H1 (cell line): ENCODE results near the gene WWC1. TPM values are rescaled to one million over a fixed set of nuclear protein-coding genes. Genes with fewer than 3 reads are reported as not detected.

ENCODE experiments used
- CTCF ChIA-PET: fragments of 300-600 bp; sonication (Branson Sonifier 250); formaldehyde crosslinking; loops from one replicate; lab custom pipeline; 2021; ENCODE audit not compliant: partially characterized antibody; lab: Charles Lee
- POLR2A ChIA-PET: fragments of 300-600 bp; sonication (Branson Sonifier 250); formaldehyde crosslinking; loops from one replicate; lab custom pipeline; 2021; ENCODE audit warnings: inconsistent platforms; ENCODE audit not compliant: partially characterized antibody; lab: Charles Lee
- DNase-seq, 2 experiments: peaks; one replicate each; pipeline versions ENCODE4 v3.0.0 to v3.0.0-alpha.2; 2010 to 2022; ENCODE audit warnings: low spot score in 2 of 2, low read depth in 1 of 2, mixed read lengths in 1 of 2
- FAIRE-seq: peaks from 2 replicates; lab custom pipeline; 2011; peaks lifted over from hg19 to GRCh38; lab: Jason Lieb, UNC
- H2AFZ ChIP-seq: 2 replicates; pipeline ENCODE4 v1.8.1; 2012; ENCODE audit warnings: low read length, inconsistent platforms
- H2AK5ac ChIP-seq: 2 replicates; pipeline ENCODE4 v1.6.1; 2013; ENCODE audit warnings: low read depth, low read length
- H2BK120ac ChIP-seq: replicated peaks from 2 replicates; pipeline ENCODE3; 2013; ENCODE audit warnings: low read depth, low read length, inconsistent platforms
- H2BK12ac ChIP-seq: 2 replicates; pipeline ENCODE4 v1.6.1; 2013; ENCODE audit warnings: low read depth, low read length
- H2BK15ac ChIP-seq: 2 replicates; pipeline ENCODE4 v1.6.1; 2013; ENCODE audit warnings: low read length
- H2BK20ac ChIP-seq: 2 replicates; pipeline ENCODE4 v1.6.1; 2013; ENCODE audit warnings: low read length
- H2BK5ac ChIP-seq: 2 replicates; pipeline ENCODE4 v1.6.1; 2013; ENCODE audit warnings: low read depth, low read length
- H3K14ac ChIP-seq: 2 replicates; pipeline ENCODE4 v1.6.1; 2013; ENCODE audit warnings: inconsistent platforms; ENCODE audit not compliant: insufficient read length
- H3K18ac ChIP-seq: 2 replicates; pipeline ENCODE4 v1.6.1; 2013; ENCODE audit warnings: low read length; ENCODE audit errors: extremely low read depth
- H3K23ac ChIP-seq: 2 replicates; pipeline ENCODE4 v1.6.1; 2013; ENCODE audit warnings: inconsistent platforms; ENCODE audit not compliant: insufficient read length
- H3K23me2 ChIP-seq: 2 replicates; pipeline ENCODE4 v1.6.1; 2013; ENCODE audit warnings: low read depth, low read length
- H3K27ac ChIP-seq: 2 replicates; pipeline ENCODE4 v1.6.1; 2011; ENCODE audit warnings: low read depth, low read length, inconsistent platforms
- H3K27me3 ChIP-seq, 4 experiments: replicated peaks in 1 of 4; 1 replicate in 1 of 4; 2 replicates in 3 of 4; pipeline versions ENCODE4 v1.6.1 to v1.8.1; 2011 to 2013; ENCODE audit warnings: low read length in 3 of 4, mild to moderate bottlenecking in 3 of 4, inconsistent platforms in 2 of 4, mixed read lengths in 2 of 4, moderate library complexity in 1 of 4; ENCODE audit not compliant: control insufficient read depth in 3 of 4, insufficient read depth in 3 of 4; ENCODE audit errors: extremely low read depth in 1 of 4
- H3K36me3 ChIP-seq, 4 experiments: 2 replicates each; pipeline versions ENCODE4 v1.6.1 to v1.8.1; 2011 to 2013; ENCODE audit warnings: mild to moderate bottlenecking in 4 of 4, low read length in 3 of 4, moderate library complexity in 2 of 4, control low read depth in 1 of 4, inconsistent platforms in 1 of 4; ENCODE audit not compliant: insufficient read depth in 4 of 4, control insufficient read depth in 2 of 4
- H3K4ac ChIP-seq: replicated peaks from 2 replicates; pipeline ENCODE3; 2013; ENCODE audit warnings: low read length, low read depth, mixed read lengths, inconsistent platforms; ENCODE audit not compliant: insufficient read length
- H3K4me1 ChIP-seq, 4 experiments: replicated peaks in 1 of 4; 1 replicate in 1 of 4; 2 replicates in 3 of 4; pipeline versions ENCODE4 v1.6.1 to v1.8.1; 2011 to 2013; ENCODE audit warnings: low read length in 3 of 4, inconsistent platforms in 2 of 4, mixed read lengths in 1 of 4; ENCODE audit not compliant: insufficient read depth in 4 of 4, control insufficient read depth in 3 of 4
- H3K4me2 ChIP-seq, 2 experiments: 2 replicates each; pipeline versions ENCODE4 v1.6.1 to v1.8.1; 2011 to 2013; ENCODE audit warnings: low read depth in 2 of 2, low read length in 2 of 2, control low read depth in 1 of 2, inconsistent platforms in 1 of 2, mild to moderate bottlenecking in 1 of 2; ENCODE audit not compliant: insufficient read depth in 1 of 2
- H3K4me3 ChIP-seq, 4 experiments: fragments of 200-600, 300-600 bp in 1 of 4; sonication (generic), shearing (Covaris generic), sonication (Bioruptor Twin) in 1 of 4; 2 replicates each; pipeline versions ENCODE4 v1.5.1 to v1.8.1; 2011 to 2016; ENCODE audit warnings: low read length in 4 of 4, low read depth in 3 of 4, control low read depth in 2 of 4, inconsistent platforms in 2 of 4, mild to moderate bottlenecking in 2 of 4, mixed read lengths in 1 of 4, moderate library complexity in 1 of 4; ENCODE audit not compliant: insufficient read depth in 2 of 4; ENCODE audit errors: extremely low read depth in 1 of 4
- H3K56ac ChIP-seq: replicated peaks from 2 replicates; pipeline ENCODE3; 2013; ENCODE audit warnings: low read depth, mild to moderate bottlenecking, mixed read lengths, low read length, inconsistent platforms; ENCODE audit not compliant: insufficient read length
- H3K79me1 ChIP-seq: 2 replicates; pipeline ENCODE4 v1.6.1; 2013; ENCODE audit warnings: low read depth, low read length, control low read depth
- H3K79me2 ChIP-seq, 2 experiments: 2 replicates each; pipeline versions ENCODE4 v1.6.1 to v1.8.1; 2012 to 2013; ENCODE audit warnings: low read length in 2 of 2, mild to moderate bottlenecking in 2 of 2, inconsistent platforms in 1 of 2; ENCODE audit not compliant: insufficient read depth in 2 of 2, control insufficient read depth in 1 of 2
- H3K9ac ChIP-seq, 4 experiments: replicated peaks in 1 of 4; 1 replicate in 1 of 4; 2 replicates in 3 of 4; pipeline versions ENCODE4 v1.6.1 to v1.8.1; 2011 to 2013; ENCODE audit warnings: low read depth in 3 of 4, low read length in 3 of 4, control low read depth in 2 of 4, mild to moderate bottlenecking in 2 of 4, moderate library complexity in 2 of 4, inconsistent platforms in 1 of 4; ENCODE audit errors: extremely low read depth in 1 of 4
- H3K9me3 ChIP-seq, 2 experiments: 2 replicates each; pipeline versions ENCODE4 v1.6.1 to v1.8.1; 2012 to 2013; ENCODE audit warnings: mild to moderate bottlenecking in 2 of 2, moderate library complexity in 2 of 2, control low read depth in 1 of 2, inconsistent platforms in 1 of 2, low read depth in 1 of 2, low read length in 1 of 2, mixed read lengths in 1 of 2; ENCODE audit not compliant: insufficient read depth in 2 of 2
- H4K20me1 ChIP-seq, 2 experiments: replicated peaks in 1 of 2; 2 replicates each; pipeline versions ENCODE3 to v1.8.1; 2011 to 2013; ENCODE audit warnings: inconsistent platforms in 2 of 2, low read length in 2 of 2, mild to moderate bottlenecking in 1 of 2; ENCODE audit not compliant: insufficient read depth in 2 of 2, control insufficient read depth in 1 of 2
- H4K5ac ChIP-seq: 2 replicates; pipeline ENCODE4 v1.6.1; 2013; ENCODE audit warnings: low read length, low read depth, mixed read lengths, inconsistent platforms; ENCODE audit not compliant: insufficient read length
- H4K8ac ChIP-seq: 2 replicates; pipeline ENCODE4 v1.8.0; 2013; ENCODE audit warnings: mild to moderate bottlenecking, moderate library complexity, low read length, inconsistent platforms; ENCODE audit not compliant: insufficient read depth; ENCODE audit errors: extremely low read depth
- H4K91ac ChIP-seq: replicated peaks from 2 replicates; pipeline ENCODE3; 2013; ENCODE audit warnings: low read length, mixed read lengths, inconsistent platforms; ENCODE audit not compliant: insufficient read length
- PHF8 ChIP-seq: fragments of 200-600 bp; sonication (generic); conservative IDR thresholded peaks from 2 replicates; pipeline ENCODE4 v1.7.1; 2012; ENCODE audit warnings: low read depth, mild to moderate bottlenecking, inconsistent platforms, low read length, moderate library complexity
- SIX5 ChIP-seq: IDR thresholded peaks from 2 replicates; pipeline ENCODE4 v1.6.1; 2011; ENCODE audit warnings: mild to moderate bottlenecking, low read depth, low read length
- WGBS, 2 experiments: shearing (Covaris generic) in 1 of 2; methylation state at CpG; one replicate each; pipeline versions ENCODE4 v1.1.6 to v1.1.7; 2013 to 2015; ENCODE audit warnings: low lambda C conversion rate in 2 of 2, mixed read lengths in 2 of 2, inconsistent platforms in 1 of 2, low coverage in 1 of 2, missing lambda C conversion rate in 1 of 2; ENCODE audit not compliant: insufficient replicate concordance in 2 of 2, insufficient coverage in 1 of 2, insufficient read length in 1 of 2; ENCODE audit errors: extremely low coverage in 1 of 2, missing lambda C conversion rate in 1 of 2; 5-methylcytosine and 5-hydroxymethylcytosine counted together
- polyA plus RNA-seq, 7 experiments: library from polyadenylated mRNA; depleted of rRNA in 3 of 7; stranded (reverse) in 5 of 7; unstranded in 2 of 7; fragments of >200 nt in 5 of 7; fragments of 200-250 nt in 2 of 7; gene quantifications; 1 replicate in 5 of 7; 2 replicates in 1 of 7; 4 replicates in 1 of 7; pipeline versions ENCODE4 v1.2.1 to v1.2.3, GENCODE V29; 2011 to 2013; ENCODE audit warnings: missing spikeins in 2 of 7, mixed read lengths in 2 of 7
- total RNA-seq: library from RNA; stranded (reverse); fragmentation: NEBNext Ultra II Directional; extraction: Animal tissue kit (Norgen Biotek cat#: 25700); gene quantifications from 2 replicates; pipeline ENCODE4 v1.2.1, GENCODE V29; 2021

WWC1 gene
- total and polyA plus RNA-seq, 2 of the 8 experiments (the other 6 are each of a cell fraction or from before 2014, with no cell fraction given) = 16.4 to 41.1 TPM

DNA sequence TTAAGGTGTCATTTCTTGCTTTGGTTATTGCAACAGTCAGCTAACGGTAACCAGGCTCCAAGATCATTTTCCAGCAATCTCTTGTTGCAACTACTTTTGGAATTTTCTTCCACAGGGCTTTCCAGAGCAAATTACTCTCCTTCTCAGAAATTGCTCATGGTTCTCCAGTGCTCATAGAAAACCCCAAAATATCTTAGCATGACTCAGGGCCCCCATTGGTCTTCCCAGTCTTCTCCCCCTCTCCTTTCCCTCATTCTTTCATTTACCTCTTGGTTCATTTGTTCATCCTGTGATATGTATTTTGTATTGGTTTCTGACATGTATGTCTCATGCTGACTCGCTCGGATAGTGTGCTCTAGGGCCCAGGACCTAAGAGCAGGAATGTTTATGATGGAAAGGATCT, 35.6 kb downstream of the WWC1 start:
- no peak overlapping the region for H3K27ac ChIP-seq

More for the DNA sequence above, 35.6 kb downstream of the WWC1 start:
- H3K14ac ChIP-seq = no peak overlapping the region
- no peak overlapping the region for H2BK20ac ChIP-seq
- H3K4me2 ChIP-seq = no peak overlapping the region
- no peak overlapping the region for H4K91ac ChIP-seq
- DNase-seq = no peak
- ChIA-PET CTCF (interaction anchor here (0.6 to 2.4 kb wide), 17 partner anchors 8 to 101 kb away, joined by 3 to 12 read pairs (median 4); partner anchors contain the start of gene WWC1), POLR2A (interaction anchor here (0.7 to 2.3 kb wide), 3 partner anchors 11 to 15 kb away, joined by 3 to 5 read pairs (median 3); no protein-coding TSS in a partner anchor)
- H4K5ac ChIP-seq = no peak overlapping the region
- no peak overlapping the region for H2AFZ ChIP-seq
- H3K4me3 ChIP-seq = no peak overlapping the region
- peaks cover 16% of the 10 kb centered on the region for H3K79me1 ChIP-seq
- H3K23me2 ChIP-seq = no peaks in the 10 kb centered on the region
- H4K20me1 ChIP-seq = peaks cover 6 to 8% of the 10 kb centered on the region in 2 experiments
- H4K8ac ChIP-seq = no peak overlapping the region
- H3K18ac ChIP-seq = no peak overlapping the region
- H3K56ac ChIP-seq = no peak overlapping the region
- H2BK5ac ChIP-seq = no peak overlapping the region
- H3K9ac ChIP-seq = no peak overlapping the region
- H3K27me3 ChIP-seq = no peaks in the 10 kb centered on the region
- no peak overlapping the region for H2BK15ac ChIP-seq
- no peak overlapping the region for H2AK5ac ChIP-seq
- no peaks in the 10 kb centered on the region for H3K36me3 ChIP-seq
- WGBS, 2 experiments = 94% methylated on average over 3 of the region's 3 CpGs; no CpG with 5 or more reads in 1 of the 2 experiments
- FAIRE-seq = no peak
- no peak overlapping the region for H3K23ac ChIP-seq
- peaks cover 0 to 52% of the 10 kb centered on the region in 2 experiments; a peak in 3 of 4 replicates for H3K79me2 ChIP-seq
- no peak overlapping the region for H2BK12ac ChIP-seq
- H3K9me3 ChIP-seq = no peaks in the 10 kb centered on the region
- H2BK120ac ChIP-seq = no peak overlapping the region
- no peak overlapping the region for H3K4ac ChIP-seq
- H3K4me1 ChIP-seq = peaks cover 14 to 27% (median 21%) of the 10 kb centered on the region in 4 experiments
- TF ChIP-seq SIX5 (no peak), PHF8 (no peak)
